GM18868 (cell line): ENCODE measurements around the gene MORC1.

Experiments
- ATAC-seq: cut with Tn5 transposase; IDR thresholded peaks from one replicate; pipeline ENCODE4 v1.9.1; 2021; ENCODE audit warnings: mild to moderate bottlenecking, moderate library complexity; ENCODE audit not compliant: unreplicated experiment

MORC1 gene

DNA sequence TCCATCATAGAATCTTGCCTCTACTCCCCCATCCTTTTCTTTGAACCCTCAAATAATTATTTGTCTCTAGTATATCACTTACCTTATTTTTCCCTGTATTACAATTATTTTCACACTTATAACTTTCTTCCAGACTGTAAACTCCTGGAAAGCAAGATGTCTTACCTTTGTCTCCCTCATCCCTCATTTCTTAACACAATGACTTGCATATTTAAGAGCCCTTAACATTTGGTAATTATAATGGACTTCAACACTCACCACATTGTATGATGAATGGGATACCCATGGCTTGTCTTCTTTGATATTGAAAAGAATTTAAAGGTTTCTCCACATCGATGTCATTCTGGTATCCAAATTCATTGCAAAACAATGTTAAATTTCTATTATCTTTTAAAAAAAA, 82.9 kb downstream of the MORC1 start:
- ATAC-seq, result no peak

DNA sequence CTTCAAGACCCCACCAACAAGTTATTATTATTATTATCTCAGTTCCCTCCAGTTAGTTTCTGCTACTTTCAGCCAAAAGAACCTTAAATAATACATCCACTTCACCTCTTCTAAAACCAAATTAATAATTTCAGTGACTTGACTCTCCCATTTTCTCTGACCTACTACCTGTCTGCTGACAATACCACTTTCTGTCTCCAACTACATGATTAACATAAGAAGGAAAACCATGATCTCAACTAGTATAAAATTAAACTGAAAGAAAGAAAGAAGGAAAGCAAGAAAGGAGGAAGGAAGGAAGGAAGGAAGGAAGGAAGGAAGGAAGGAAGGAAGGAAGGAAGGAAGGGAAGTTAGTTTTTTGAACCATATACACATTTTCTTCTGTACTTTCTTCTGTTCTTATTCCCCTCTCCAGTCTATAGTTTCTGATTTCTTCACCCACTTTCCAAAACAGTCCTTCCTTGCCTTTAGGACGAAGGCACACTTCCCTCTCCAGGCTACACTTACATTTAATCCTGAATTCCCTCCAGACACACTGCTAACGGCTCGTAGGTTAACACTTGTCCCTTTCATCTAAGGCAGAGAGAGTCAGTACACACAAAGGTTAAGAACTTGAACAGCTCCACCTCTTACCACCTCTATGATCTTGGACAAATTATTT, 84.8 kb downstream of the MORC1 start:
- ATAC-seq, result no peak

DNA sequence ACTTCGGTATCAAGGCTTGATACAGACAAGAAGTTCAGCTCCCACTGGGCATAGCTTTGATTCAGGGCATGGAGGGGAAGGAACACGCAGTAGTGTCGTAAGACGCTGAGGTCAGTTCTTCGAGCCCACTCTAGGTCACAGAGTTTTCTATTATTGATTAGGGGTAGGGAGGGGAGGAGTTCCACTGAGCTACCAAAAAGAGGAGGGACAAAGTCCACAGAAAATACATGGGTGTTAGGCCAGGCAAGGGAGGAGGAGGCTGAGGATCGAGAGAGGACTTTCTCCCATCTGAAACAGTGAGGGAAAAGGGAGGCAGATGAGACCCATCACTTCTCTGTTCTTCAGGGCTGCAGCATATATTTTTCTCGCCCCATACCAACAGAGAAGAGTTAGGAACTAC, 89.2 kb downstream of the MORC1 start:
- ATAC-seq, result no peak

DNA sequence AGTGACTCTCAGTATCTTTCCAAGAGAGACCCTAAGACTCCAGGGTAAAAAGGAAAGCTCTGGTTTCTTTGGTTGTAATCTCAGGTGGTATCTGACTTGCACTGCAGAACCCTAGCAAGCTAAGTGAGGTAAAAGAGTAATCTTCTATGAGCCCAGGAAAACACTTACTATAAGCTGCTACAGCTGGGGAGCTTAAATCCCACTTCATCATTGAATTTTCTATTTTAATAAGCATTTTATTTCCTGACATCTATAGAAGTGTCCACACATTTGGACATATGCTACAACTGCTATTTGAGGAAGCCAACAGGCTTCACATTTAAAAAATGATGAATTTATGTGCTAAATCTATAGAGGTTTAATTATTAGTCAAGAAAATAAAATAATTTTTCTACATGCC, 91.1 kb downstream of the MORC1 start:
- no peak for ATAC-seq

DNA sequence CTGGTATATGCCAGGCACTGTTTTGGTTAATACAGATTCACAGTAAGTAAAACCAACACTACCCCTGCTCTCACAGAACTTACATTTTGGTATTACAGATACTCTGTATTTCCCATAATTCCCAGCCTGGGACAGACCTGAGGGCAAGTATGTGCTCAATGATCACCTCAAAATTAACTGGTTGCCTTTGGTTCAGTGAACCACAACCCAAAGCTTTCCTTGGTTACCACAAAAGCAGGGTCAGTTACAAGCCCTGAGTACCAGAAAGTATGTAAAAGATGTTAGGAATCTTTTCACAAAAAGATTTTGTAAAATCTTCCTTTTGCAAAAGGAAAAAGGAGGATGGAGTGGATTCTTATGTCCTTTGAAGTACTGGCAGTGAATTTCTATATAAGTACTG, 92.0 kb downstream of the MORC1 start:
- no peak for ATAC-seq

DNA sequence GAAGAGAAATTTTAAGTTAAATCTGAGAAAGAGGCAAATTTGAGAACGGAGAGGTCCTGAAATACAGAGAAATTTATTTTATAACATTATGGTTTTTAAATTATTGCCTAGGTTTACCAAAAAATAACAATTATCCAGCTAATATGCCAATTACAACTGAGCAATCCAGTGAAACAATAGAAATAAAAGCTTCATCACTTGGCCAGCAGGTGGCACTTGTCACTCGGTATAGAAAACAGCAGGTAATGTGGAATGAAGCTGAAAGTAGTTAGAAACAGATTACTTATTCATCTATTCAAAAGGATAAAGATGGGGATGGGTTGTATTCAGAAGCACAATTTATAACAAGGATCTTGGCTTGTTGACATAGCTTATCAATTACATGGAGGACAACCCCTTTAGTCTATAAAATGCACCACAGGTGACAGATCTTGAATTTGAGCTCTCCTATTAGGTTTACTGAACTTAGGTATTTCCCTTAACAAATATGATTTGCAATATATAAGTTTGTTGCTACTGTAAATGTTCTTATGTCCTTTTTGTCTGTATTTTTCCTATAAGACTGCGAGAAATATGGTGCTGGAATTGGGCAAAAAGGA, 94.2 kb downstream of the MORC1 start:
- ATAC-seq, result peak; percentile 83

DNA sequence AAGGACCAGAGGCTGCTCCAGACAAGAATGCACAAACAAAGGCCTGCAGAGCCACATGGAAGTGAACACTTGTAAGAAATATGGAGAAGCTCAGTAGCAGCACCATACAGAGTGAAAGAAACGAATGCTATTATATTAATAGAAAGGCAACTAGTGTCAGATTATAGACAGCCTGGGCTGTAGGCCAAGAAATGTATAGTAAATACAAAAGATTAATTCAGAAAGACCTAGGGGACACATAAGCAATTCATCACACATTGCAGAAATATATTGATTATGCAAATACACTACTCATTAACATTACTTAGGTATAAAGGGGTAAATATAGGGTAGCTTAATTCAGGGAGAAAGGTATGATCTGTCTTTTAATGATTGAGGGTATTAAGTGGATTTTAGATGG, 94.8 kb downstream of the MORC1 start:
- no peak for ATAC-seq

DNA sequence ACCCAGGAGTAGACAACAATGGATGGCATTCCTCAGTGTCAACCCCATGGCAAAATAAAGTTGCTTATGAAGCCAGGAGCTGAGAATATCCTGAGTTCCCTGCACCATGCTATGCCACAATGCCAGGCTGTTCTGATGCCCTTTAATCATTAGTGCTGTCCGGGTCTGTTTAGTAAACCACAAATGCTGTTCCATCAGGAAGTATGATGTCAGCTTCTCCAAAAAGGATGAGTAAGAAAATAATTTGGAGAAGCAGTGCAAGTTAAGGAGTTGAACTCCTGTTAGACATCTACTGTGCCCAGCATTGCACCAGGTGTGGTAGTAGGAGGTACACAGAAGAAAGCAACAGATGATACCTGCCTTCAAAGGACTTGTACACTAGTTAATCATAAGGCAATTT, 96.4 kb downstream of the MORC1 start:
- no peak for ATAC-seq

DNA sequence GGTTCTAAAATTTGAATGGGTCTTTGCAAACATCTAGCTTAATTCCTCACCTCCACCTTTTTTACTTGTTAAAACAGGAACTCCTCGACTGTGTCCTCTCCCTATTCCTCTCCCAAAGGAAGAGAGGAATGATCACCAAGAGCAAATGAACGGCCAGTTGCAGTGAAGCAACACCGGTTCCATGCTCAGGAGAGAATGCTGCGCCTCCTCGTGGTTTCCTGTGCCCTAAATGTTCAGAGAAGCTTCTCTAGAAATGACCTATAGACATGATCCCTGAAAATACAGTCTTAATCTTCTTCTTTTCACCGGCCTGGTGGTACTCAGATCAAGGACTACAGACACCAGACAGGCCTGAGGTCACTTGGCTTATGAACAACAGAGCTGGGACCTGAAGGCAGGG, 99.1 kb downstream of the MORC1 start:
- no peak for ATAC-seq

DNA sequence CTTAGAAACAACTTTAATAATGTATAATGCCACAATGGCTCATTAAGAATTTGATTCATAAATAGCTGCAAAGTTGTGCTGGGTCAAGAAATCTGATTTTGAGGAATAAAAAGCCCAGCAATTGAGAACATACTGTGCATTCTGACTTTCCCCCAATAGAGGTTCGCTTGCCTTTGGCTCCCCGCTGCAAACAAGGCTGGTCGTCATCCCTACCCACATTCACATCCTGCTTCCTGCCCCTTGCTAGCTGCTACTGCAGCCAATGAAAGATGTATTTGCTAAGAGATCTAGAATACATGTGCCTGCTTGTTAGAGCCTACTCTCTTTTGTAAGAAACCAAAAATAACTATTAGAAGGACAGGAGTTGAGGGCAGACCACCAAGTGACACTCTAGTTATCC, 112.5 kb downstream of the MORC1 start:
- ATAC-seq, result no peak

DNA sequence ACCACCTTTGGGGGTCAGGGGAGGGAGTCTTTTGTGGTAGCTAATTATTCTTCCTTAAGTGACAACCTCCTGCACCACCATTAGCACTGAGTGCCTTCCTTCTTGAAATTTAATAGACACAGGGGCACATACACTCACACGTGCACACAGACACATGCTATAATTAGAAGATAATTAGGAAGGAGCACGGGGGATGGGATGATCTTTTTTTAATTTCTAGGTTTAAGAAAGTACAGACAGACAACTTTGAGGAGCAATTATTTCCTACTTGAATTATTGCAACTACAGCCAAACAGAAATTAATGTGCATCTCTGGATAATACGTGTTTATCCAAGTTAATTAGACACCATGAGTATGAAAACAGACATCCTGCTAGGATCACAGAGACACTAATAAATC, 119.5 kb downstream of the MORC1 start:
- ATAC-seq, result no peak

DNA sequence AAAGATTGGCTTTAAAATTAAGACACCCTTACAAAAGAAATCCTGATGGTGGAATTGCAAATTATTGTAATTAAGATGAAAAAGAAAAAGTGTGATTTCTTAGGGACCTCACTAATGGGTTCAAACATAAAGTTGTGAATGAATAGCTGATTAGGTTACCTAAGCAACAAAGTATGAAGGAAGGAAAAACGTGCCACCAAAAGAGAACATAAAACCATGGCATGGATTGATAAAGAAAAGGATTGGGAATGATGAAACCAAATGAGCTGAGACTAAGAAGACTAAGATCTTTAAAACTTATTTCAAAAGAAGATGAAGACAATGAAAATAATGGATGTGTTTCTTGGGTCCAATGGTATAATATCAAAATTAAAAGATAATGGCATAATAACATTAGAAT, 132.1 kb downstream of the MORC1 start:
- ATAC-seq, result no peak

DNA sequence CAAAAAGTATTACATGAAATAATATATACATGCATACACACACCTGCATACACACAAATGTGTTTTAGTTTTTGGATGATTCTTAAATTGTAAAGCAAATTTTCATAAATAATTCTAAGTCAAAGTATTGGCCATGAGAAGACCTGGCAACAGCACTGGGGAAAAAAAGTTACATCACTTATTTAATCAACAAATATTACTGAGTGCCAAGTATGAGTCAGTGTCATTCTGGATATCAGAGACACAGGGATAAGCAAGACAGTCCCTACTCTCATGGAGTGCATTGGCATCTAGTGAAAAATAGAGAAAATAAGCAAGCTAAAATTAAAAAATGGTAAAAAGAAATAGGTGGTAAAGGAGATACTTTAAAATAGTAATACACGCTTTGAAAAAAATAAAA, 134.9 kb downstream of the MORC1 start:
- ATAC-seq, result no peak

DNA sequence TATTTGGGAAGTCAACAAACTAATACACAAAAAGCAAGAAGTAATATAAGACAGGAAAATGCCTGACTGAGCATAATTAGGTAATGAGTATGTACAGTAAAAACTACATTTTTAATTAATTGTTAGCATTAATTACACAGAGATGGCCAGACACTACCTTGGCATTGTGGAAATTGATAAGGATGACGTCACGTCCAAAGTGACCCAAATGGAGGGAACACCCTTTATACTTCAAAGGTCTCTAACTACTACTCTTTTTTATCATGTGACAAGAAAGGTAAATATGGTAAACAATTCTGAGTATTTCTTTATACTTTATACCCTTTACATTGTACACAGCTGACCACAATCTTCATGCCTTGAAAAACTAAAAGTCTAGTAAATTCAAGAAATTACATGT, 141.9 kb downstream of the MORC1 start:
- no peak for ATAC-seq

DNA sequence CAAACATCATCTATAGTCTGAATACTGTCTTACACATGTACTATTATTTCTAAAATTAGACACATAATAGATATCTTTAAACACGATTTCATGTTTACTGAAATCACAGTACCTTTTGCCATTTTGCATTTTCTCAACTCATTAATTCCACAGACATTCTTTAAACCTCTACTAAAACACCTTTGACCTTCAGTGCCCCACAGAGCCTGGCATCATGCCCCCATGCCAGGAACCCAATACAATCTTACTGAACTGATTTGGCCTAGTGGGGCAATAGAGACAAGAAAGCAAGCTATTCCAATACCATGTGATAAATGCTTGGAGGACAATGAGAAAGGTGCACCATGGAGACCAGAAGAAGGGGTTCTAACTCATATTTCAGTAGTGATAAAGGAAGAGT, 144.9 kb downstream of the MORC1 start:
- ATAC-seq, result no peak

DNA sequence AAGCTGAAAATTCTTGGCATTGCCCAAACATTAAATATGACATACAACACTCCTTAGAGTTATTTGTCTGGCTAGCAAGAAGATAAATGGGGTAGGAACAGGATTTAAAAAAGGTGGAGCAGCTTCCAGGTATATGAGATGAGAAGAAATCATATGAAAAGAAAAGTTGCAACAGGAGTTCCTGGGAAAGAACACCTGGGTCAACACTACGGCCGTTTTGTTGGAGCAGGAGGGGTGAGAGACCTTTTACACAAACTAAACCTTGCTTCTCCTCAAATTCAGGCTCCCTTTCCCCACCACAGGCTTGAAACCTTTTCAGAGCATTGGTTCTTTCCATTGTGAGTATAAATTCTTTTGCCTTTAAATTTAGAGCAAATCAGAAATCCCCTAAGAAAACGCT, 145.5 kb downstream of the MORC1 start:
- ATAC-seq, result no peak

DNA sequence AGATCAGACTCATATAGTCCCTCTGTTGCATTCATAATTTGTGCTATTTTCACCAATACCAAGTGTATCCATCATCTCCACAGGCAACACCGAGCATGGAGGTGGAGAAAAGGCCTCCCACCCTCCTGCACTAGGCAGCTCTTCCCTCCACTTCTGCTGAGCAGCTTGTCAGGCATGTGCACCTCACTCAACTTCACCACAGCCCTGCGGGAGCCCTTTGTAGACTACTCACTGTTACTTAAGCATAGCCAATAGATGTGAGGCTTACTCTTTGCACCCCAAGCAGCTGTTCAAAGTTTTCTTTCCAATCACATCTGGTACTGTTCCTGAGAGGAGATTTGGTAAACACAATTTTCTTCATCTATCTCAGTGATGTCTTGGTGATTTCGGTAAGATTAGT, 147.4 kb downstream of the MORC1 start:
- ATAC-seq, result no peak

DNA sequence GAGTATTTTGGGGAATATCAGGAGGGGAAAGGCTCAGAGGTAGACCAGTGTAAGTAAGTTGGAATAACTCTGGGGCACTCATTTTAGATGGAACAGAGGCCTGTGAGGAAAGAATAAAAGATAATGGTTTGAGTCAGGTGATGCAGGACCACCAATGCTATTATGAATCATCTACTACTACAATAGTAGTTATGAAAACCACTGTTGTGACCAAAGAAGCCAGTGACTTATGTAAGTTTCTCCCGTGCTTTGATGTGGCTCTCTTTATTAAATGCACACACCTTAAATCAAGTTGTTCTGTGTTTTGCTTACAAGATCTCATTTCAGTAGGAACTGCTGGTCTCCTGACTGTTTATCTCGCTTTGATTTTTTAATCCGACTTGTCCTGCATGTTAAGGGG, 151.2 kb downstream of the MORC1 start:
- ATAC-seq, result no peak

DNA sequence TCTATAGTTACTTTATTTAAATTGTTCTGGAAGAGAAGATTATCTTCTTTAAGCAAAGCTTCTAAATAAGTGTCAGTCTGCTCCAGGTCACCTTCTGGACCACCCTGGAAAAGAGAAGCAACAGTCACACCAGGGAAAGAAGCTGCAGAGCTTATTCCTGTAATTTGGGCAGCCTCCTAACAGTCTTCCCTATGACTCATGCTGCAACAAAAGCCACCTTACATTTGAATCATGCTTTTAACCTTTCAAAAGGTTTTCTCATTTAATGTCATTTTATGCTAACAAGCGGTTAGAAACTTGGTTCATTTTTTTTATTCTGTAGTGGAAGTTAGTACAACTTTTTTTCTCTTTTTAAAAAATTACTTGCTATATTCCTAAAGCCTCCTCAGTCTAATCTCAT, 158.9 kb downstream of the MORC1 start:
- no peak for ATAC-seq

DNA sequence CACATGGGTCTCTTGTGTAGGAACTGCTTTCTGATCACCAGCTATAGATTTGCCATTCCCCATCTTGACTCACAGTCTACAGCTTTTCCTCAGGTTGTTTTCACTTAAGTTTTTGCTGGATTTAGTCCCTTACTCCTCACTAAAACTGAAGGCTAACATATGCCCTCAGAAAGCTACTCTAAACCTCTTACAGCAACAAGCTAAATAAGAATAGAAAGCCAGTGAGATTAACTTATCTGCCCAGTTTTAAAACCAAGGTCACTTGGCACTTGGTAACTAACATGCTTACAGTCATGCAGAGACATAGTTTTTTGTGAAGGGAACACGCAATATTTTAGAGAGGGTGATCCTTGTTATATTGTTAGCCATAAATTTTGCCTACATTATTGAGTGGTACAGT, 164.2 kb downstream of the MORC1 start, which contains the start of gene GUCA1C:
Gene GUCA1C, minus strand, starts transcription at position 180 of the 400 bp plus-strand sequence. Its CDS starts 117 bp downstream, at position 63.
- no peak for ATAC-seq

DNA sequence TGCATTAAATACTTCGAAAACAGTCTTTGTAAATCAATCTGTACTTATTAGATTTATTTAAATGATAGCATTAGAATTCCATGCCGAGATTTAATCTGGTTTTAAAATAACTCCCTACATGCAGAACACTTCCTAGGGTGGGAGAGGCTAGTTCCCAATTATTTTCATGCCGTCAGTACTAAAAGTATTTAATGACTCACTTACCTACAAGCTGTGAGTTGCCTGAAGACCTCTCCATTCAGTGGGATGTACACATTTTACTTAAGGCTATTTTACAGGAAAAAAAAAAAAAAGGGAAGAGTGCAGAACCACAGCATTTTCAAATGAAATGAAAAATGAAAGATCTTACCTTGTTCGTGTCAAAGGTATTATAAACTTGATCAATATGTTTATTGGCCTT, 164.7 kb downstream of the MORC1 start:
- no peak for ATAC-seq

DNA sequence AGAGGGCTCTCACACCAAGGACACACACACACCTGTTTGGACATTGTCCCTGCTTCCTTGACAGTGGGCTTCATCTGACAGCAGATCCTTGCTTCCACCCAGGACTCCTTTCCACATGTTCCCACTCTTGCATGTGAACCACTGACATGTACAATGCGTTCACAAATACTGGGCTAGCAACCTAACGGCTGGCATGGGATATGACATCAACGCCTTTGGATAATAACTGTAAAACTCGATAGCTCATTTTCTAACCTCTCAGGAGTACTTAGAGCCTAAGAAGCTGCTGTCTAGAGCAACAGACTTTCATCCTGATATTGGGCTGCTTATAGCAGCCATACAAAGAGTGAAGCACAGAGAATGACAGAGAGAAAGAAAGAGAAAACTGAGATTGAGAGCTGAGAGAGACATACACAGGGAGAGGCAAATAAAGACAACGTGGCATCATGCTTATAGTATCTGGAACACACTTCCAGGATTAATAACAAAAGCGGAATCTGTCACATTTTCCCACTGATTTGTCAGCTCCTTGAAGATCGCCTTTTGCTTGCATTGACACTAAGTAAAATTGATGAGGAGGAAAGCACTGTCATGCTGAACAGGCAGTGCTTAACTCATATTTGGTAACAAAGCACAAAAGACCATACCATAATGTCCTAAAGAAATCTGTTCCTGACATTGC, 166.0 kb downstream of the MORC1 start:
- ATAC-seq, result no peak
